Measurements from ENCODE around the gene VIPR1.

The VIPR1 gene

GRCh38 chr3:42533161-42533897 lies 30.9 kb downstream of the VIPR1 start:
- peaks cover 18 to 25% of the 10 kb centered on the region in 2 experiments for H3K4me1 ChIP-seq (ENCODE audit: control insufficient read depth in 1 of 2, insufficient read depth in 1 of 2, low read depth in 1 of 2, low read length in 1 of 2)
- H3K27ac ChIP-seq = no peak overlapping the region
- no peaks in the 10 kb centered on the region for H3K27me3 ChIP-seq
- TF ChIP-seq, protein P1, sequence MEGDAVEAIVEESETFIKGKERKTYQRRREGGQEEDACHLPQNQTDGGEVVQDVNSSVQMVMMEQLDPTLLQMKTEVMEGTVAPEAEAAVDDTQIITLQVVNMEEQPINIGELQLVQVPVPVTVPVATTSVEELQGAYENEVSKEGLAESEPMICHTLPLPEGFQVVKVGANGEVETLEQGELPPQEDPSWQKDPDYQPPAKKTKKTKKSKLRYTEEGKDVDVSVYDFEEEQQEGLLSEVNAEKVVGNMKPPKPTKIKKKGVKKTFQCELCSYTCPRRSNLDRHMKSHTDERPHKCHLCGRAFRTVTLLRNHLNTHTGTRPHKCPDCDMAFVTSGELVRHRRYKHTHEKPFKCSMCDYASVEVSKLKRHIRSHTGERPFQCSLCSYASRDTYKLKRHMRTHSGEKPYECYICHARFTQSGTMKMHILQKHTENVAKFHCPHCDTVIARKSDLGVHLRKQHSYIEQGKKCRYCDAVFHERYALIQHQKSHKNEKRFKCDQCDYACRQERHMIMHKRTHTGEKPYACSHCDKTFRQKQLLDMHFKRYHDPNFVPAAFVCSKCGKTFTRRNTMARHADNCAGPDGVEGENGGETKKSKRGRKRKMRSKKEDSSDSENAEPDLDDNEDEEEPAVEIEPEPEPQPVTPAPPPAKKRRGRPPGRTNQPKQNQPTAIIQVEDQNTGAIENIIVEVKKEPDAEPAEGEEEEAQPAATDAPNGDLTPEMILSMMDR (IDR thresholded peaks at IDR 0.05) = no peak
- H3K9me3 ChIP-seq = no peaks in the 10 kb centered on the region
- H3K36me3 ChIP-seq = no peaks in the 10 kb centered on the region
- no peak overlapping the region for H3K4me3 ChIP-seq (ENCODE audit: low read depth in 1 of 2, low read length in 1 of 2)

- H3K9me3 ChIP-seq = no peaks in the 10 kb centered on the region
- no peak overlapping the region for H3K27ac ChIP-seq
- TF ChIP-seq, protein P1 (IDR thresholded peaks at IDR 0.05) = no peak
- no peak overlapping the region for H3K4me3 ChIP-seq (ENCODE audit: low read depth in 1 of 2, low read length in 1 of 2)
- no peaks in the 10 kb centered on the region for H3K36me3 ChIP-seq
- no peaks in the 10 kb centered on the region for H3K4me1 ChIP-seq (ENCODE audit: control insufficient read depth in 1 of 2, insufficient read depth in 1 of 2, low read depth in 1 of 2, low read length in 1 of 2)
- H3K27me3 ChIP-seq = no peaks in the 10 kb centered on the region
These were observed 33.7 kb downstream of the VIPR1 start for GRCh38 chr3:42535981-42536784.

GRCh38 chr3:42537350-42537749 lies 34.9 kb downstream of the VIPR1 start:
- no peaks in the 10 kb centered on the region for H3K36me3 ChIP-seq
- H3K27me3 ChIP-seq = no peaks in the 10 kb centered on the region
- H3K4me3 ChIP-seq (ENCODE audit: low read depth in 1 of 2, low read length in 1 of 2) = no peak overlapping the region
- no peaks in the 10 kb centered on the region for H3K4me1 ChIP-seq (ENCODE audit: control insufficient read depth in 1 of 2, insufficient read depth in 1 of 2, low read depth in 1 of 2, low read length in 1 of 2)
- no peaks in the 10 kb centered on the region for H3K9me3 ChIP-seq
- TF ChIP-seq, protein P1 (IDR thresholded peaks at IDR 0.05) = no peak
- H3K27ac ChIP-seq = no peak overlapping the region

DNA sequence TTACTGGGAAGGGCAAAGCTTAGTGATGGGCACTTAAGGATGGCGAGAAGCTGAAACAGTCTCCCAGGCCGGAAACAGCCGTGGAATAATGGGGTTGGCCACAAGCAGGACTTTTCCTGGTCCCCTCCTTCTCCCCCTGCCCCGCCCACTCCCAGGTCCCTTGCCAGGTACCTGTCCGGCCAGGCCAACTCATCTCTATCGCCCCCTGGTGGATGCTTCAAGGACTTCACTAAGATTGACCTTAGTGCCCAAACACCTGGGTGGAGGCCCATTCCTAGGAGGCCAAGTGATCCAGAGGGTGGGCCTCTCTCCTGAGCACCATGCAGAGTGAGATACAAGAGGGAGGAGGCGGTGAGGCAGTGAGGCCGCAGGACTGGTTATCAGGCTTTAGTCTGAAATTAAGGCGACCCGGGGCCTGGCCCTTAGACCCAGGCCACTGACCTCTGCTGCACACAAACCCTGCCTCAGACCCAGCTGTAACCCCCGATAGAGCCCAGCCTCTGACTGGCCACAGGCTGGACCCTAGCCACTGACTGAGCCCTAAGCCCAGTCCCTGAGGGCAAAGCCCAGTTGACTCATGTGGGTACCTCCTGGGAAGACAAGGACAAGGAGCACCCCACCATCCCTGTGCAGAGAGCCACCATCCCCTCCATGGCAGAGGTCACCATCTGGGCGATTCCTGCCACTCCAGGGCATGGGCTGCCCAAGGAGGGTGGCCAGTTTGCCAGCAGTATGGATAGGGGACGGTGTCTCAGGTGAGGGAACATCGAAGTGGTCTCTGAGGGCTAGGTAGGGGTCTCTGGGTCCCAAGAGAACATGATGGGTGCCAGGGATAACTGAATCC lies 37.6 kb downstream of the VIPR1 start:
- H3K9me3 ChIP-seq = no peaks in the 10 kb centered on the region
- TF ChIP-seq, protein P1 (IDR thresholded peaks at IDR 0.05) = peak; percentile 87
- H3K36me3 ChIP-seq = no peaks in the 10 kb centered on the region
- H3K27ac ChIP-seq = no peak overlapping the region
- no peak overlapping the region for H3K4me3 ChIP-seq (ENCODE audit: low read depth in 1 of 2, low read length in 1 of 2)
- no peaks in the 10 kb centered on the region for H3K4me1 ChIP-seq (ENCODE audit: control insufficient read depth in 1 of 2, insufficient read depth in 1 of 2, low read depth in 1 of 2, low read length in 1 of 2)
- H3K27me3 ChIP-seq = no peaks in the 10 kb centered on the region

DNA sequence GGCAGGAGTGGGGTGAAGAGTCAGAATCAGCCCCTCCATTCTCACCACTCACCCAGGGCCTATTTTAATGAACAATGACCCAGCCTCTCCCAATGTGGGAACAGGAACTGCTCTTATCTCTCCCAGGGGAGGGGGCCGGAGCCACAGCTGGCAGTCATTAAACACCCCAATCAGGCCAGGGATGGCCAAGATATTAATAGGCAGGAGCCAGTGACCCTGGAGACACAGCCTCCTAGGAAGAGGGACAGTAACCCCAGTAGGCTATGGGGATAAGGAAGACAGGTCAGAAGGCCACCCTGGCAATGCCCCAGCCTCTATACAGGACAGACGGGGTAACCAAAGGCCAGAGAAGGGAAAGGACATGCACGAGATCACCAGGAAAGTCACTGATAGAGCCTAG lies 38.6 kb downstream of the VIPR1 start:
- Histone ChIP-seq H3K4me3 (ENCODE audit: low read depth in 1 of 2, low read length in 1 of 2) (no peak overlapping the region), H3K4me1 (ENCODE audit: control insufficient read depth in 1 of 2, insufficient read depth in 1 of 2, low read depth in 1 of 2, low read length in 1 of 2) (no peaks in the 10 kb centered on the region), H3K36me3 (no peaks in the 10 kb centered on the region), H3K9me3 (no peaks in the 10 kb centered on the region), H3K27ac (no peak overlapping the region), H3K27me3 (no peaks in the 10 kb centered on the region)
- TF ChIP-seq, protein P1 (IDR thresholded peaks at IDR 0.05) = no peak
